IgD-negative memory B cell (primary cell): ENCODE results near the gene CD81. TPM values are rescaled to one million over a fixed set of nuclear protein-coding genes. Genes with fewer than 3 reads are reported as not detected.

Experiments
- H3K27ac Mint-ChIP-seq, 3 donors: one replicate each; pipeline ENCODE4 v1.8.0; 2020 to 2022; ENCODE audit warnings: mild to moderate bottlenecking in 3 of 3, mixed read lengths in 3 of 3, moderate library complexity in 1 of 3
- H3K27me3 Mint-ChIP-seq: one replicate; pipeline ENCODE4 v1.8.0; 2021; ENCODE audit warnings: mixed read lengths
- H3K36me3 Mint-ChIP-seq: one replicate; pipeline ENCODE4 v1.8.0; 2020; ENCODE audit warnings: mild to moderate bottlenecking, mixed read lengths
- H3K4me1 Mint-ChIP-seq, 3 donors: one replicate each; pipeline ENCODE4 v1.8.0; 2020 to 2022; ENCODE audit warnings: mixed read lengths in 3 of 3, mild to moderate bottlenecking in 1 of 3
- H3K4me3 Mint-ChIP-seq, 4 donors: one replicate each; pipeline ENCODE4 v1.8.0; 2020 to 2022; ENCODE audit warnings: mild to moderate bottlenecking in 4 of 4, mixed read lengths in 4 of 4, moderate library complexity in 3 of 4
- H3K9me3 Mint-ChIP-seq, 3 donors: one replicate each; pipeline ENCODE4 v1.8.0; 2020 to 2021; ENCODE audit warnings: mixed read lengths in 3 of 3, mild to moderate bottlenecking in 1 of 3
- polyA plus RNA-seq: library from polyadenylated mRNA; unstranded; fragments of 300-500 nt; fragmentation: Illumina TruSeq; gene quantifications from one replicate; pipeline ENCODE4 v1.2.3, GENCODE V29; 2021

The CD81 gene
- polyA plus RNA-seq, 1 donor from 2014 or later: 195 TPM

- no peaks in the 10 kb centered on the region for H3K4me1 Mint-ChIP-seq
- H3K27me3 Mint-ChIP-seq: no peaks in the 10 kb centered on the region
- no peaks in the 10 kb centered on the region for H3K9me3 Mint-ChIP-seq
- no peak overlapping the region for H3K27ac Mint-ChIP-seq
- H3K4me3 Mint-ChIP-seq: no peak overlapping the region
- no peaks in the 10 kb centered on the region for H3K36me3 Mint-ChIP-seq
Observed at GRCh38 chr11:2432171-2432621, 55.1 kb downstream of the CD81 start.

- H3K9me3 Mint-ChIP-seq: no peaks in the 10 kb centered on the region
Observed at GRCh38 chr11:2432628-2433071, 55.5 kb downstream of the CD81 start.

GRCh38 chr11:2433106-2433925, 56.2 kb downstream of the CD81 start:
- Mint-ChIP-seq H3K27me3 (peaks cover 2% of the 10 kb centered on the region), H3K9me3 (no peaks in the 10 kb centered on the region), H3K27ac (no peak overlapping the region), H3K36me3 (no peaks in the 10 kb centered on the region), H3K4me1 (no peaks in the 10 kb centered on the region), H3K4me3 (no peak overlapping the region)

More at GRCh38 chr11:2432628-2433071, 55.5 kb downstream of the CD81 start:
- no peaks in the 10 kb centered on the region for H3K36me3 Mint-ChIP-seq
- H3K4me3 Mint-ChIP-seq: no peak overlapping the region
- H3K27me3 Mint-ChIP-seq: peaks cover 2% of the 10 kb centered on the region
- H3K27ac Mint-ChIP-seq: no peak overlapping the region
- H3K4me1 Mint-ChIP-seq: no peaks in the 10 kb centered on the region

GRCh38 chr11:2434008-2434407, 56.9 kb downstream of the CD81 start:
- H3K27ac Mint-ChIP-seq: no peak overlapping the region
- no peaks in the 10 kb centered on the region for H3K9me3 Mint-ChIP-seq
- H3K36me3 Mint-ChIP-seq: no peaks in the 10 kb centered on the region
- no peaks in the 10 kb centered on the region for H3K4me1 Mint-ChIP-seq
- peaks cover 2% of the 10 kb centered on the region for H3K27me3 Mint-ChIP-seq
- no peak overlapping the region for H3K4me3 Mint-ChIP-seq

- Mint-ChIP-seq H3K4me1 (no peaks in the 10 kb centered on the region), H3K4me3 (no peak overlapping the region), H3K9me3 (peaks cover 0 to 1% (median 0%) of the 10 kb centered on the region in 3 donors), H3K27ac (no peak overlapping the region), H3K36me3 (no peaks in the 10 kb centered on the region), H3K27me3 (peaks cover 2% of the 10 kb centered on the region)
Observed at GRCh38 chr11:2434506-2435255, 57.6 kb downstream of the CD81 start.

GRCh38 chr11:2435288-2436012, 58.3 kb downstream of the CD81 start:
- no peak overlapping the region for H3K4me3 Mint-ChIP-seq
- H3K27ac Mint-ChIP-seq: no peak overlapping the region
- H3K9me3 Mint-ChIP-seq: peaks cover 0 to 5% (median 0%) of the 10 kb centered on the region in 3 donors
- no peaks in the 10 kb centered on the region for H3K36me3 Mint-ChIP-seq
- H3K27me3 Mint-ChIP-seq: peaks cover 2% of the 10 kb centered on the region
- H3K4me1 Mint-ChIP-seq: no peaks in the 10 kb centered on the region

GRCh38 chr11:2436013-2436520, 59.0 kb downstream of the CD81 start:
- Mint-ChIP-seq H3K27me3 (peaks cover 2% of the 10 kb centered on the region), H3K4me3 (no peak overlapping the region), H3K36me3 (no peaks in the 10 kb centered on the region), H3K4me1 (no peaks in the 10 kb centered on the region), H3K27ac (no peak overlapping the region), H3K9me3 (peaks cover 0 to 5% (median 0%) of the 10 kb centered on the region in 3 donors)

- no peak overlapping the region for H3K4me3 Mint-ChIP-seq
- peaks cover 2% of the 10 kb centered on the region for H3K27me3 Mint-ChIP-seq
- no peaks in the 10 kb centered on the region for H3K36me3 Mint-ChIP-seq
- no peak overlapping the region for H3K27ac Mint-ChIP-seq
- peaks cover 0 to 5% (median 0%) of the 10 kb centered on the region in 3 donors for H3K9me3 Mint-ChIP-seq
- H3K4me1 Mint-ChIP-seq: no peaks in the 10 kb centered on the region
Observed at GRCh38 chr11:2436521-2437031, 59.5 kb downstream of the CD81 start.

- peaks cover 0 to 2% (median 0%) of the 10 kb centered on the region in 3 donors for H3K4me1 Mint-ChIP-seq
- peaks cover 2% of the 10 kb centered on the region for H3K27me3 Mint-ChIP-seq
- peaks cover 0 to 5% (median 0%) of the 10 kb centered on the region in 3 donors for H3K9me3 Mint-ChIP-seq
- H3K27ac Mint-ChIP-seq: no peak overlapping the region
- H3K4me3 Mint-ChIP-seq: peak overlapping the region in 1 of 4 donors; percentile 20
- no peaks in the 10 kb centered on the region for H3K36me3 Mint-ChIP-seq
Observed at GRCh38 chr11:2437516-2437915, 60.4 kb downstream of the CD81 start.

- Mint-ChIP-seq H3K27me3 (peaks cover 2% of the 10 kb centered on the region), H3K9me3 (peaks cover 0 to 5% (median 0%) of the 10 kb centered on the region in 3 donors), H3K27ac (no peak overlapping the region), H3K4me1 (peaks cover 0 to 5% (median 0%) of the 10 kb centered on the region in 3 donors), H3K4me3 (peak overlapping the region in 1 of 4 donors; percentile 28), H3K36me3 (no peaks in the 10 kb centered on the region)
Observed at GRCh38 chr11:2439820-2440219, 62.7 kb downstream of the CD81 start.

GRCh38 chr11:2440646-2441045, 63.5 kb downstream of the CD81 start:
- no peak overlapping the region for H3K27ac Mint-ChIP-seq
- peaks cover 0 to 5% (median 0%) of the 10 kb centered on the region in 3 donors for H3K4me1 Mint-ChIP-seq
- H3K36me3 Mint-ChIP-seq: no peaks in the 10 kb centered on the region
- H3K27me3 Mint-ChIP-seq: peaks cover 2% of the 10 kb centered on the region
- peaks cover 0 to 5% (median 0%) of the 10 kb centered on the region in 3 donors for H3K9me3 Mint-ChIP-seq
- H3K4me3 Mint-ChIP-seq: no peak overlapping the region

- no peaks in the 10 kb centered on the region for H3K36me3 Mint-ChIP-seq
- no peak overlapping the region for H3K4me3 Mint-ChIP-seq
- peaks cover 2% of the 10 kb centered on the region for H3K27me3 Mint-ChIP-seq
- no peak overlapping the region for H3K27ac Mint-ChIP-seq
- H3K9me3 Mint-ChIP-seq: peaks cover 0 to 5% (median 0%) of the 10 kb centered on the region in 3 donors
- peaks cover 0 to 5% (median 0%) of the 10 kb centered on the region in 3 donors for H3K4me1 Mint-ChIP-seq
Observed at GRCh38 chr11:2441171-2441570, 64.1 kb downstream of the CD81 start.

- no peaks in the 10 kb centered on the region for H3K36me3 Mint-ChIP-seq
- peaks cover 0 to 5% (median 0%) of the 10 kb centered on the region in 3 donors for H3K9me3 Mint-ChIP-seq
- peak overlapping the region in 1 of 4 donors; percentile 61 for H3K4me3 Mint-ChIP-seq
- peak overlapping the region in 1 of 3 donors; percentile 23 for H3K27ac Mint-ChIP-seq
- H3K4me1 Mint-ChIP-seq: peaks cover 7 to 12% (median 9%) of the 10 kb centered on the region in 3 donors
- no peaks in the 10 kb centered on the region for H3K27me3 Mint-ChIP-seq
Observed at GRCh38 chr11:2442589-2442988, 65.5 kb downstream of the CD81 start.

- Mint-ChIP-seq H3K36me3 (no peaks in the 10 kb centered on the region), H3K27ac (peak overlapping the region in 2 of 3 donors; percentile 3 to 64), H3K4me1 (peaks cover 11 to 13% (median 11%) of the 10 kb centered on the region in 3 donors), H3K4me3 (peak overlapping the region; percentile 47 to 66 (median 58)), H3K27me3 (no peaks in the 10 kb centered on the region), H3K9me3 (peaks cover 0 to 5% (median 0%) of the 10 kb centered on the region in 3 donors)
Observed at GRCh38 chr11:2443406-2443805, 66.3 kb downstream of the CD81 start.
